ENCODE results near the gene MLLT3. TPM values are rescaled to one million over a fixed set of nuclear protein-coding genes. Genes with fewer than 3 reads are reported as not detected.

The MLLT3 gene
- total and polyA plus RNA-seq, 2 donors = 21.8 to 46.2 TPM

GRCh38 chr9:20526500-20527319 is 95.6 kb downstream of the MLLT3 start:
- DNase-seq (ENCODE audit: low read depth in 6 of 9, low spot score in 9 of 9) = no peak
- Histone ChIP-seq H3K27ac (ENCODE audit: low read depth in 1 of 2, low read length in 1 of 2) (no peak overlapping the region), H3K9me3 (ENCODE audit: control insufficient read depth in 2 of 2, insufficient read depth in 1 of 2, low read length in 1 of 2) (no peaks in the 10 kb centered on the region), H3K4me3 (ENCODE audit: low read length in 2 of 2) (no peak overlapping the region), H3K4me1 (ENCODE audit: control insufficient read depth in 2 of 2, insufficient read depth in 2 of 2, low read length in 2 of 2) (no peaks in the 10 kb centered on the region), H3K36me3 (ENCODE audit: control insufficient read depth in 2 of 2, insufficient read depth in 2 of 2, low read length in 1 of 2) (no peaks in the 10 kb centered on the region), H3K27me3 (ENCODE audit: control insufficient read depth in 2 of 2, insufficient read depth in 1 of 2, low read length in 1 of 2) (no peaks in the 10 kb centered on the region)
- WGBS = 93% methylated on average over 1 of the region's 1 CpG

- H3K27me3 ChIP-seq (ENCODE audit: control insufficient read depth in 2 of 2, insufficient read depth in 1 of 2, low read length in 1 of 2) = no peaks in the 10 kb centered on the region
- H3K36me3 ChIP-seq (ENCODE audit: control insufficient read depth in 2 of 2, insufficient read depth in 2 of 2, low read length in 1 of 2) = no peaks in the 10 kb centered on the region
- no peaks in the 10 kb centered on the region for H3K4me1 ChIP-seq (ENCODE audit: control insufficient read depth in 2 of 2, insufficient read depth in 2 of 2, low read length in 2 of 2)
- H3K9me3 ChIP-seq (ENCODE audit: control insufficient read depth in 2 of 2, insufficient read depth in 1 of 2, low read length in 1 of 2) = no peaks in the 10 kb centered on the region
- no peak for DNase-seq (ENCODE audit: low read depth in 6 of 9, low spot score in 9 of 9)
- no peak overlapping the region for H3K27ac ChIP-seq (ENCODE audit: low read depth in 1 of 2, low read length in 1 of 2)
- over 99% methylated on average over 2 of the region's 2 CpGs for WGBS
- H3K4me3 ChIP-seq (ENCODE audit: low read length in 2 of 2) = no peak overlapping the region
Measured at GRCh38 chr9:20524776-20525175, 97.5 kb downstream of the MLLT3 start.

GRCh38 chr9:20518737-20519136 is 103.6 kb downstream of the MLLT3 start:
- Histone ChIP-seq H3K27me3 (ENCODE audit: control insufficient read depth in 2 of 2, insufficient read depth in 1 of 2, low read length in 1 of 2) (no peaks in the 10 kb centered on the region), H3K4me3 (ENCODE audit: low read length in 2 of 2) (no peak overlapping the region), H3K4me1 (ENCODE audit: control insufficient read depth in 2 of 2, insufficient read depth in 2 of 2, low read length in 2 of 2) (peaks cover 3 to 12% of the 10 kb centered on the region in 2 donors), H3K9me3 (ENCODE audit: control insufficient read depth in 2 of 2, insufficient read depth in 1 of 2, low read length in 1 of 2) (no peaks in the 10 kb centered on the region), H3K27ac (ENCODE audit: low read depth in 1 of 2, low read length in 1 of 2) (no peak overlapping the region), H3K36me3 (ENCODE audit: control insufficient read depth in 2 of 2, insufficient read depth in 2 of 2, low read length in 1 of 2) (no peaks in the 10 kb centered on the region)
- 95% methylated on average over 1 of the region's 1 CpG for WGBS
- DNase-seq (ENCODE audit: low read depth in 6 of 9, low spot score in 9 of 9) = no peak

GRCh38 chr9:20513126-20513913 is 109.0 kb downstream of the MLLT3 start:
- H3K27me3 ChIP-seq (ENCODE audit: control insufficient read depth in 2 of 2, insufficient read depth in 1 of 2, low read length in 1 of 2) = no peaks in the 10 kb centered on the region
- no peak for DNase-seq (ENCODE audit: low read depth in 6 of 9, low spot score in 9 of 9)
- H3K4me3 ChIP-seq (ENCODE audit: low read length in 2 of 2) = no peak overlapping the region
- H3K9me3 ChIP-seq (ENCODE audit: control insufficient read depth in 2 of 2, insufficient read depth in 1 of 2, low read length in 1 of 2) = no peaks in the 10 kb centered on the region
- H3K36me3 ChIP-seq (ENCODE audit: control insufficient read depth in 2 of 2, insufficient read depth in 2 of 2, low read length in 1 of 2) = no peaks in the 10 kb centered on the region
- 93% methylated on average over 11 of the region's 11 CpGs for WGBS
- H3K27ac ChIP-seq (ENCODE audit: low read depth in 1 of 2, low read length in 1 of 2) = no peak overlapping the region
- H3K4me1 ChIP-seq (ENCODE audit: control insufficient read depth in 2 of 2, insufficient read depth in 2 of 2, low read length in 2 of 2) = peaks cover 3 to 14% of the 10 kb centered on the region in 2 donors

GRCh38 chr9:20512636-20513035 is 109.7 kb downstream of the MLLT3 start:
- H3K4me3 ChIP-seq (ENCODE audit: low read length in 2 of 2) = no peak overlapping the region
- H3K36me3 ChIP-seq (ENCODE audit: control insufficient read depth in 2 of 2, insufficient read depth in 2 of 2, low read length in 1 of 2) = no peaks in the 10 kb centered on the region
- peaks cover 3 to 14% of the 10 kb centered on the region in 2 donors for H3K4me1 ChIP-seq (ENCODE audit: control insufficient read depth in 2 of 2, insufficient read depth in 2 of 2, low read length in 2 of 2)
- no peak overlapping the region for H3K27ac ChIP-seq (ENCODE audit: low read depth in 1 of 2, low read length in 1 of 2)
- H3K27me3 ChIP-seq (ENCODE audit: control insufficient read depth in 2 of 2, insufficient read depth in 1 of 2, low read length in 1 of 2) = no peaks in the 10 kb centered on the region
- 41% methylated on average over 2 of the region's 2 CpGs for WGBS
- H3K9me3 ChIP-seq (ENCODE audit: control insufficient read depth in 2 of 2, insufficient read depth in 1 of 2, low read length in 1 of 2) = no peaks in the 10 kb centered on the region
- DNase-seq (ENCODE audit: low read depth in 6 of 9, low spot score in 9 of 9) = no peak

GRCh38 chr9:20512106-20512505 is 110.2 kb downstream of the MLLT3 start:
- no peaks in the 10 kb centered on the region for H3K9me3 ChIP-seq (ENCODE audit: control insufficient read depth in 2 of 2, insufficient read depth in 1 of 2, low read length in 1 of 2)
- WGBS = 68% methylated on average over 2 of the region's 2 CpGs
- H3K4me3 ChIP-seq (ENCODE audit: low read length in 2 of 2) = no peak overlapping the region
- peaks cover 3 to 14% of the 10 kb centered on the region in 2 donors for H3K4me1 ChIP-seq (ENCODE audit: control insufficient read depth in 2 of 2, insufficient read depth in 2 of 2, low read length in 2 of 2)
- H3K36me3 ChIP-seq (ENCODE audit: control insufficient read depth in 2 of 2, insufficient read depth in 2 of 2, low read length in 1 of 2) = no peaks in the 10 kb centered on the region
- H3K27me3 ChIP-seq (ENCODE audit: control insufficient read depth in 2 of 2, insufficient read depth in 1 of 2, low read length in 1 of 2) = no peaks in the 10 kb centered on the region
- DNase-seq (ENCODE audit: low read depth in 6 of 9, low spot score in 9 of 9) = no peak
- H3K27ac ChIP-seq (ENCODE audit: low read depth in 1 of 2, low read length in 1 of 2) = no peak overlapping the region

- no peaks in the 10 kb centered on the region for H3K36me3 ChIP-seq (ENCODE audit: control insufficient read depth in 2 of 2, insufficient read depth in 2 of 2, low read length in 1 of 2)
- 98% methylated on average over 1 of the region's 1 CpG for WGBS
- no peak overlapping the region for H3K4me3 ChIP-seq (ENCODE audit: low read length in 2 of 2)
- no peak overlapping the region for H3K27ac ChIP-seq (ENCODE audit: low read depth in 1 of 2, low read length in 1 of 2)
- H3K9me3 ChIP-seq (ENCODE audit: control insufficient read depth in 2 of 2, insufficient read depth in 1 of 2, low read length in 1 of 2) = no peaks in the 10 kb centered on the region
- H3K27me3 ChIP-seq (ENCODE audit: control insufficient read depth in 2 of 2, insufficient read depth in 1 of 2, low read length in 1 of 2) = no peaks in the 10 kb centered on the region
- no peak for DNase-seq (ENCODE audit: low read depth in 6 of 9, low spot score in 9 of 9)
- peaks cover 3 to 14% of the 10 kb centered on the region in 2 donors for H3K4me1 ChIP-seq (ENCODE audit: control insufficient read depth in 2 of 2, insufficient read depth in 2 of 2, low read length in 2 of 2)
Measured at GRCh38 chr9:20511686-20512085, 110.6 kb downstream of the MLLT3 start.

GRCh38 chr9:20509466-20509865 is 112.8 kb downstream of the MLLT3 start:
- H3K9me3 ChIP-seq (ENCODE audit: control insufficient read depth in 2 of 2, insufficient read depth in 1 of 2, low read length in 1 of 2) = no peaks in the 10 kb centered on the region
- no peak for DNase-seq (ENCODE audit: low read depth in 6 of 9, low spot score in 9 of 9)
- H3K4me1 ChIP-seq (ENCODE audit: control insufficient read depth in 2 of 2, insufficient read depth in 2 of 2, low read length in 2 of 2) = peaks cover 1 to 9% of the 10 kb centered on the region in 2 donors
- H3K4me3 ChIP-seq (ENCODE audit: low read length in 2 of 2) = no peak overlapping the region
- H3K27me3 ChIP-seq (ENCODE audit: control insufficient read depth in 2 of 2, insufficient read depth in 1 of 2, low read length in 1 of 2) = no peaks in the 10 kb centered on the region
- no peaks in the 10 kb centered on the region for H3K36me3 ChIP-seq (ENCODE audit: control insufficient read depth in 2 of 2, insufficient read depth in 2 of 2, low read length in 1 of 2)
- no peak overlapping the region for H3K27ac ChIP-seq (ENCODE audit: low read depth in 1 of 2, low read length in 1 of 2)
- 95% methylated on average over 3 of the region's 3 CpGs for WGBS

- Histone ChIP-seq H3K36me3 (ENCODE audit: control insufficient read depth in 2 of 2, insufficient read depth in 2 of 2, low read length in 1 of 2) (no peaks in the 10 kb centered on the region), H3K4me3 (ENCODE audit: low read length in 2 of 2) (no peak overlapping the region), H3K27me3 (ENCODE audit: control insufficient read depth in 2 of 2, insufficient read depth in 1 of 2, low read length in 1 of 2) (no peaks in the 10 kb centered on the region), H3K27ac (ENCODE audit: low read depth in 1 of 2, low read length in 1 of 2) (no peak overlapping the region), H3K9me3 (ENCODE audit: control insufficient read depth in 2 of 2, insufficient read depth in 1 of 2, low read length in 1 of 2) (no peaks in the 10 kb centered on the region), H3K4me1 (ENCODE audit: control insufficient read depth in 2 of 2, insufficient read depth in 2 of 2, low read length in 2 of 2) (peaks cover 0 to under 1% of the 10 kb centered on the region in 2 donors)
- peak in 4 of 9 donors; percentile 10 to 46 (median 16) for DNase-seq (ENCODE audit: low read depth in 6 of 9, low spot score in 9 of 9)
- 35% methylated on average over 2 of the region's 2 CpGs for WGBS
Measured at GRCh38 chr9:20508242-20508641, 114.1 kb downstream of the MLLT3 start.

Data from thymus (tissue), 11 donors.